Islet of Langerhans (tissue), 1 donor: ENCODE results near the gene ADAMTS6.

ENCODE experiments used
- FAIRE-seq: peaks from one replicate; lab custom pipeline; 2011; peaks lifted over from hg19 to GRCh38; lab: Jason Lieb, UNC

Gene ADAMTS6

GRCh38 chr5:65102371-65102975 is 379.2 kb downstream of the ADAMTS6 start:
- no peak for FAIRE-seq

GRCh38 chr5:65101632-65102100 is 380.1 kb downstream of the ADAMTS6 start:
- no peak for FAIRE-seq

GRCh38 chr5:65100911-65101631 is 380.6 kb downstream of the ADAMTS6 start:
- FAIRE-seq: no peak
